ENCODE measurements around the gene TIMM50.

Gene TIMM50

GRCh38 chr19:39480337-39481228, at the start of gene TIMM50:
TIMM50 (plus strand) TSS chr19:39480838; CDS start chr19:39480854, 16 bp downstream.
- Histone ChIP-seq H3K4me3 (ENCODE audit: low read length) (peak within 1 kb of the TSS; percentile 90), H3K79me2 (ENCODE audit: low read length) (peaks cover 37% of the 10 kb centered on the region), H3K9ac (ENCODE audit: low read length) (peak within 1 kb of the TSS; percentile 87), H3K4me2 (ENCODE audit: low read length) (peak within 1 kb of the TSS; percentile 99), H2AFZ (ENCODE audit: low read depth, low read length) (peak within 1 kb of the TSS; percentile 24), H3K27me3 (ENCODE audit: low read depth, low read length) (no peaks in the 10 kb centered on the region), H3K4me1 (ENCODE audit: low read length) (peaks cover 20% of the 10 kb centered on the region), H3K36me3 (replicated peaks; ENCODE audit: low read depth, low read length) (peaks cover 27% of the 10 kb centered on the region), H3K27ac (ENCODE audit: low read length) (peak within 1 kb of the TSS; percentile 59), H4K20me1 (ENCODE audit: insufficient read depth, low read length) (no peaks in the 10 kb centered on the region), H3K9me3 (ENCODE audit: insufficient read depth, low read length) (no peaks in the 10 kb centered on the region)
- TF ChIP-seq EZH2phosphoT487 (IDR thresholded peaks at IDR 0.05; ENCODE audit: low read depth) (no peak), CTCF (IDR thresholded peaks at IDR 0.05; ENCODE audit: low read depth, low read length) (0 out of 2 replicates have a peak, but pooled peaks have one; percentile 6)

- peaks cover 35% of the 10 kb centered on the region for H3K36me3 ChIP-seq (replicated peaks; ENCODE audit: low read depth, low read length)
- H4K20me1 ChIP-seq (ENCODE audit: insufficient read depth, low read length) = peaks cover 20% of the 10 kb centered on the region
- H3K4me1 ChIP-seq (ENCODE audit: low read length) = peaks cover 47% of the 10 kb centered on the region
- no peak overlapping the region for H3K4me3 ChIP-seq (ENCODE audit: low read length)
- H3K4me2 ChIP-seq (ENCODE audit: low read length) = no peak overlapping the region
- no peak overlapping the region for H2AFZ ChIP-seq (ENCODE audit: low read depth, low read length)
- H3K27me3 ChIP-seq (ENCODE audit: low read depth, low read length) = no peaks in the 10 kb centered on the region
- peaks cover 30% of the 10 kb centered on the region for H3K79me2 ChIP-seq (ENCODE audit: low read length)
- no peak overlapping the region for H3K9ac ChIP-seq (ENCODE audit: low read length)
- TF ChIP-seq EZH2phosphoT487 (IDR thresholded peaks at IDR 0.05; ENCODE audit: low read depth) = no peak
- TF ChIP-seq CTCF (IDR thresholded peaks at IDR 0.05; ENCODE audit: low read depth, low read length) = no peak
- H3K27ac ChIP-seq (ENCODE audit: low read length) = no peak overlapping the region
- no peaks in the 10 kb centered on the region for H3K9me3 ChIP-seq (ENCODE audit: insufficient read depth, low read length)
These were observed 48.0 kb upstream of the TIMM50 start for GRCh38 chr19:39432677-39433025.

GRCh38 chr19:39433480-39434079, 47.1 kb upstream of the TIMM50 start:
- H3K4me3 ChIP-seq (ENCODE audit: low read length) = no peak overlapping the region

More at GRCh38 chr19:39433480-39434079, 47.1 kb upstream of the TIMM50 start:
- Histone ChIP-seq H3K4me1 (ENCODE audit: low read length) (peaks cover 47% of the 10 kb centered on the region), H4K20me1 (ENCODE audit: insufficient read depth, low read length) (peaks cover 20% of the 10 kb centered on the region), H3K36me3 (replicated peaks; ENCODE audit: low read depth, low read length) (peaks cover 35% of the 10 kb centered on the region), H3K4me2 (ENCODE audit: low read length) (peak overlapping the region; percentile 66), H3K79me2 (ENCODE audit: low read length) (peaks cover 30% of the 10 kb centered on the region), H3K27me3 (ENCODE audit: low read depth, low read length) (no peaks in the 10 kb centered on the region), H3K27ac (ENCODE audit: low read length) (peak overlapping the region; percentile 72; the same call in 1 of the 2 replicates), H2AFZ (ENCODE audit: low read depth, low read length) (no peak overlapping the region), H3K9me3 (ENCODE audit: insufficient read depth, low read length) (no peaks in the 10 kb centered on the region), H3K9ac (ENCODE audit: low read length) (peak overlapping the region; percentile 100; the same call in 1 of the 2 replicates)
- TF ChIP-seq EZH2phosphoT487 (IDR thresholded peaks at IDR 0.05; ENCODE audit: low read depth) (no peak), CTCF (IDR thresholded peaks at IDR 0.05; ENCODE audit: low read depth, low read length) (no peak)

Data from OCI-LY3 (cell line).